GM21825 (cell line): ENCODE results near the gene CROCC2.

ENCODE experiments used
- ATAC-seq: cut with Tn5 transposase; IDR thresholded peaks from one replicate; pipeline ENCODE4 v1.9.1; 2021; ENCODE audit warnings: mild to moderate bottlenecking, moderate library complexity; ENCODE audit not compliant: unreplicated experiment

The CROCC2 gene

DNA sequence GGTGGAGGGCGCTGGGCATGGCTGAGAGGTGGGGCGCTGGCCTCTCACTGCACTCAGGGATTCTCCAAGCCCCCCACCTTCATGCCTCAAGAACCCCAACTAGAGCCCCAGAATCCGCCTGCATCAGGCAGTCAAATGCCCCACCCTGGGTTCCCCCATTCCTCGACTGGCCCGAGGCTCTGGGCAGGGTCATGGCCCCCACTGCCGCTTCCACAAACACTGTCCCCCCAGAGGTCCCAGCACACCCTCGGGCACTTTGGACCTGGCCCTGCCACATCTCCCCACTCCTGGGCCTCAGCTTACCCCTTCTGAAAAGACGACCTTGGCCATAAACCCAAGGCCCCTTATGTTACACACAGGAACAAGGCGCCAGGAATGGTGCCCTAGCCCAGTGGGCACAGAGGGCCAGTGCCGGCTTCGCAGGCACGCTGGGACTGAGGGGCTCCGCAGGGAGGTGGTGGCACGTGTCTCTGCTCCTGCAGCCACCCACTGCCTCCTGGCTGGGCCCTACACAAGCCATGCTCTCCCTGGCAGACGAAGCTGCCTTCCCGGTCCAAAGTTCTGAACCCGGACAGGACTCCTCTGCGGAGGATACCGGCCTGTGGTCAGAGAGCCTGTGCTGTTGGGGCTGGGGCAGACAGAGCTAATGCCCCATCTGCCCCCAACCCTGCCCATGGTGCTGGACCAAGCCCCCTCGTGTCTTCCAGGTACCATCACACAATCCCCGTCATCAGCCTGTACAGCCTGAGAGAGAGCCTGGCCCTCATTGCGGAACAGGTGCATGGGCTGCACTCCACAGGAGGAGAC is 30.7 kb upstream of the CROCC2 start:
- no peak for ATAC-seq

DNA sequence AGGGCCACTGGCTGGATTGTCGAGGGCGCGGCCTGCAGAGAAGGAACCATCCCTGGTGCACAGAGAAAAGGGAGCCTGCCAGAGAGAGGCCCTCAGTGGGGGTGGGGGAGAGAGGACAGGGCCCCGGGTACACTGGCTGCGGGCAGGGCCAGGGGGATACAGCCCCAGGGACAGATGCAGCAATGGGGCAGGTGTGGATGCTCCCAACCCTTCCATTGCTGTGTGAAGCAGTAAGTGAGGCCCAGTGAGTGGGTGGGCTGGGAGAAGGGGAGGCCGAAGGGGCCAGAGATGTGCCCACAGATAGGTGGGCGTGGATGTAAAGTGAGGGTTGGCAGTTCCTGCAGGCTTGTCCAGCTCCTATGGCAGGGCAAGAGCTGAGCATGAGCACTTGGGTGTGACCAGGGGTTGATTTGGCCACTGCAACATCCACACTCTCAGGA is 30.1 kb upstream of the CROCC2 start:
- ATAC-seq = no peak

DNA sequence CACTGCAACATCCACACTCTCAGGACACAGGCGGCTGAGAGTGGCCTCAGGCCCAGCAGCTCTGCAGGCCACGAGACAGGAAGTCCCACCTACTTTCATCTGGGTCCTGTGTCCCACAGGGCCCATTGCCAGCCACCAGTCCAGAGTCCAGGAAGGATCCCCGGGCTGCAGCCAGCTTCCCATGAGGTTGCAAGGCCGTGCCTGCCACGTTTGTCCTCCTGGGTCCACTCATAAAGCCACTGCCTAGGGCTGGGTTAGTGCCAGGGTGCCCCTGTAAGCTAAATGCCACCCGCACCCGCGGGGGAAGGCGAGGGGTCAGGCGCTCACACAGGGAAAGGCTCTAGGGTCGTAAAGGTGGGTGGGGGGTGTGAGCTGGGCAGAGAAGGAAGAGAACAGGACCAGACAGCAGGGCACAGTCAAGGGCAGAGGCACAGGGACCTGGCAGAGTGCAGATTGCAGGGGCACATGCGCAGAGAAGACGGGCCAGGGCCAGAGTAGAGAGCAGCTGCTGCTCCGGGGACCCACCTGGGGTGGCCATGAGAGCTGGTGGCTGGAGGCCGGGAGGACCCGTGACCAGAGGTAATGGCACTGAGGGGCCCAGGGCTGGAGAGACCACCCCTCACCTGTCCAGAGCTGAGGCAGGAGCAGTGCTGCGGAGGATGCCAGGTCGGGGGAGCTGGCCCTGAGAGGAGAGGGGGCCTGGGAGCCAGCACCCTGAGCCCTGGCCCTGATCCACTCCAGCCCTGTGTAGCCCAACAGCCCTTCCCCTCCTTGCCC is 29.5 kb upstream of the CROCC2 start:
- no peak for ATAC-seq

DNA sequence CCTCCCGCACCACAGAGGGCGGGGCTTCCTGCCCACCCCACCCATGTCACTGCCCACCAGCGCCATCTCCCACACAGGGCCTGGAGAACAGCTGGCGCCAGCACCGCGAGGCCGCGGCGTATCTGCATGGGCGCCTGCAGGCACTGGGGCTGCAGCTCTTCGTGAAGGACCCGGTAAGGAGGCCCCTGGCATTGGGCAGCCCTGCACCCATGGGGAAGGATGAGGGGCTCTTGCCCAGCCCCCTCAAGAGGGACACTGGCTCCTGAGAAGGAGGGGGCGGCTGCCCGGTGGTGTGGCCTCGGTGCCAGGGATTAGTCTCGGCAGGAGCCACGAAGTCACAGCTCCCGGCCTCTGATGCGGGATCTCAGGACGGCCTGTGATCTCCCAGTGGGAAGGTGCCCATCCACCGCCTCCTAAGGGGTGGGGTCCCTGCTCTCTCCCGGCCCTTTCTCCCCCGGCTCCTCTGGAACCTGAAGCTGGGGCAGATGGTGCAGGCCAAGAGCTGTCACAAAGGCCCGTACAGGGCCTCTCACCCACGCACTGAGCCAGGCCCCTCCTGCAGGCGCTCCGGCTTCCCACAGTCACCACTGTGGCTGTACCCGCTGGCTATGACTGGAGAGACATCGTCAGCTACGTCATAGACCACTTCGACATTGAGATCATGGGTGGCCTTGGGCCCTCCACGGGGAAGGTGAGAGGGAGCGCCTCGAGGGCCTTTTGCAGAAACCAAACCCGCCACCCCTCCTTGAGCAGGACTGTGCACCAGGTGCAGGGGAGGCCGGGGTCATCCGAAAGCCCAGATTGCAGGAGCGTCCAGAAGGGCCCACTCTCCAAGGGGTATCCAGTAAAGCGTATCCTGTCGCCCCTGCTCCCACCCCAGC is 28.4 kb upstream of the CROCC2 start:
- ATAC-seq = no peak

DNA sequence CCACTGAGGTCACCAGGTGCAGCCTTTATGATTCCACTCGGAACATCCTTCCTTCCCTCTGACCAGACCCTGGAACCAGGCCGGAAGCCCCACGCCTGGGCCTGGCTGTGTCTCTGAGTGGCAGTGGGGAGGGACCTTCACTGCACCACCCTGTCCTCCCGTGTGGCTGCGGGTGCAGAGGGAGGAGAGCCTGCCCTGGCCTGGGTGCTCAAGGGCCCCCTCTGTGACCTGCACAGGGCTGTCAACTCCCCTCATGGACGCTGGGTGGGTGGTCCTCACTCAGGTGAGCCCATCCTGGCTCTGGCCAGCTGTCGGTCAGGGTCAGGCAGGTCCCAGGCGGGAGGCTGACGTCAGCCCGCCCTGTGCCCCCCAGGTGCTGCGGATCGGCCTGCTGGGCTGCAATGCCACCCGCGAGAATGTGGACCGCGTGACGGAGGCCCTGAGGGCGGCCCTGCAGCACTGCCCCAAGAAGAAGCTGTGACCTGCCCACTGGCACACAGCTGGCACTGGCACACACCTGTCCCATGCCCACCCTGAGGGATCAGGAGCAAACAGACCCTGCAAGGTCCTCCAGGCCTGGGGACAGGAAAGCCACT is 27.7 kb upstream of the CROCC2 start:
- no peak for ATAC-seq

DNA sequence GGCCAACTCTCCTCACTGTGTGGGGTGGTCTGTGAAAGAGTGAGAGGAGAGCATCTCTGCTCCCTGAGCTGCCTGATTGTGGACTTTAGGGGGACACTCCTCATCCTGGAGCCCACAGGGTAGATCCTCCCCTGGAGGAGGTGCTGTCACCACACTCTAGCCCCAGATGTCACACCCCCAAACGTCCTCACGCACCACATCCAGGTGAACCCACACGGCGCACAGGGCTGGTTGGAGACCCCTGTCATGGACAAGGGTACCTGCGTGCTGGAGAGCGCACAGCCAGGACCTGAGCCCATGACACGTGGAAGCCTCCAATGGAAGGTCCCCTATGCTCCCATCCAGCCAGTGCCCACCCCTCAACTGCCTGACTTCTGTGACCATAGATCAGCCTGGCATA is 27.0 kb upstream of the CROCC2 start:
- ATAC-seq = no peak

DNA sequence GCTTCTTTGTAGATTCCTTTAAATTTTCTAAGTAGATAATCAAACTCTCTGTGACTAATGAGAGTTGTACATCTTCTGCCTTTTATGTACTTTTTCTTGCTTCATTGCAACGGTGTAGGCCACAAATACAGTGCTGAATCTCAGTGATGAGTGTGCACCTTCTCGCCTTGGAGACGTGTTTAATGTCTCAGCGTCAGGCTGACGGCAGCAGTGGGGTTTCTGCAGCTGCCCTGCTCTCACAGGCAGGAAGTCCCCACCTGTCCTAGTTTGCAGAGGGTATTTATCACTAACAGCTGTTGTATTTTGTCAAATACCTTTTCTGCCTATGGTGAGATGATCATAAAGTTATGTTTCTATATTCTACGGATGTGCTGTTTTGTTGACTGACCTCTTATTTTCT is 24.2 kb upstream of the CROCC2 start:
- ATAC-seq = no peak

DNA sequence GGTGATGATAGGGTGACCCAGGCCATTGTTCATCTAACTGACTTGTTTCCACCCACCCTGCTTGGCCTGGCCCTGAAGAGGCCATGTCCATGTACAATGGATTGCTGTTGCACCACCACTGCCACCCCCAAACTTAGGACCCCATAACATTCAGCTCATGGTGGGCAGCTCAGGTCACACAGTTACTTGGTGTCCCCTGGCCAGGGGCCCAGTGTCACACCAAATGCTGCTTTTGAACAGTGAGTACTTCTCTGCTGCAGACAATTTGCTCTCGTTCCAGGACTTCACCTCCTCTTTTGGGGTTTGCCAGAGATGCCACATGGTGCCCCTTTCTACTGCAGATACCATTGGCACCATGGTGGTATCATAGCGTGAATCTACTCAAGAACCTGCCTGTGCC is 21.9 kb upstream of the CROCC2 start:
- ATAC-seq = no peak

DNA sequence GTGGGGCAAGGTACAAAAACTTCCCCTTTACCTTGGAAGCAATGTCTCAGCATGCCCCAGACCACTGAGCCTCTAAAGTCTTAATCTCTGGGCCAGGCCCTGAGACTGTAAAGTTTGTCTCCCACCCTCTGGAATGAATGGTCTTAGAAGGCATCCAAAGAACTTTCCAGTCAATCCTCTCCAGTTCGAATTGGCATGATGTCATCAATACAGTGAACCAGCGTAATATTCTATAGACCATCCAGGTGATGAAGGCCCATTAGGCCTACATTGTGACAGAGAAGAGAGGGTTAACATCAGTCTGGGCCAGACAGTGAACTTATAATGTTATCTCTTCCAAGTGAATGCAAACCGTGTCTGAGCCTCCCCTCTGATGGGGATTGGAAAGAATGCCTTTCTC is 21.4 kb upstream of the CROCC2 start:
- no peak for ATAC-seq

DNA sequence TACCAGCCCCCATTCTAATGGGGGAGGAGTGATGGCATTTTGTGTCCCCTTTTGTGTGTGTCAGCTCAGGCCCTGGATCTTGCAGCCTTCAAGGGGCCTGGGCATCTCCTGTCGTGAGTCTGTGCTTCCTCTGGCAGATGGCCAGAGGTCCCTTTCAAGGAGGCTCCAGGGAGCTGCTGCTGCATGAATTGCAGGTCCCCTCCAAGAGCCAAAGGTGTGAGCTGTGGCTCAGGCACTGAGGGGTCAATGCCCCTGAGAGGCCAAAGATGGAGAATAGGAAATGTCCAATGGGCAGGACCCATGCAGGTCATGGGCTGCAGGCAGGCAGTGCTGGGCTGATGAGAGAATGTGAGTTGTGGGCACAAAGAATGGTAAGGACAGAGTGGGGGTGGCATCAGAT is 20.6 kb upstream of the CROCC2 start:
- no peak for ATAC-seq

DNA sequence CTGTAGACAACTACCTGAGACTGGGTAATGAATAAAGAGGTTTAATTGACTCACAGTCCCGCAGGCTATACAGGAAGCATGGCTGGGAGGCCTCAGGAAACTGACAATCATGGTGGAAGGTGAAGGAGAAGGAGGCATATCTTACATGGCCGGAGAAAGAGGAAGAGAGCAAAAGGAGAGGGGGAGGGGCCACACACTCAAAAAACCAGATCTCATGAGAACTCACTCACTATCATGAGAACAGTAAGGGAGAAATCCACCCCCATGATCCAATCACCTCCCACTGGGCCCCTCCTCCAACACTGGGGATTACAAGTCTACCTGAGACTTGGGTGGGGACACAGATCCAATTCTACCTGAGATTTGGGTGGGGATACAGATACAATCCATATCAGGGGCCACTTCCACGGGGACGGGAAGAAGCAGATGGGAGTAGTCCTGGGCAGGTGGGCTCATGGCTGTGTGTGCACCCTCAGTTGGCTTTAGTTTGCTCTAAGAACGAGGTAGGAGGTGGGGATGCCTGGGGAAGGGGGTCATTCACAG is 20.0 kb upstream of the CROCC2 start:
- ATAC-seq = no peak

DNA sequence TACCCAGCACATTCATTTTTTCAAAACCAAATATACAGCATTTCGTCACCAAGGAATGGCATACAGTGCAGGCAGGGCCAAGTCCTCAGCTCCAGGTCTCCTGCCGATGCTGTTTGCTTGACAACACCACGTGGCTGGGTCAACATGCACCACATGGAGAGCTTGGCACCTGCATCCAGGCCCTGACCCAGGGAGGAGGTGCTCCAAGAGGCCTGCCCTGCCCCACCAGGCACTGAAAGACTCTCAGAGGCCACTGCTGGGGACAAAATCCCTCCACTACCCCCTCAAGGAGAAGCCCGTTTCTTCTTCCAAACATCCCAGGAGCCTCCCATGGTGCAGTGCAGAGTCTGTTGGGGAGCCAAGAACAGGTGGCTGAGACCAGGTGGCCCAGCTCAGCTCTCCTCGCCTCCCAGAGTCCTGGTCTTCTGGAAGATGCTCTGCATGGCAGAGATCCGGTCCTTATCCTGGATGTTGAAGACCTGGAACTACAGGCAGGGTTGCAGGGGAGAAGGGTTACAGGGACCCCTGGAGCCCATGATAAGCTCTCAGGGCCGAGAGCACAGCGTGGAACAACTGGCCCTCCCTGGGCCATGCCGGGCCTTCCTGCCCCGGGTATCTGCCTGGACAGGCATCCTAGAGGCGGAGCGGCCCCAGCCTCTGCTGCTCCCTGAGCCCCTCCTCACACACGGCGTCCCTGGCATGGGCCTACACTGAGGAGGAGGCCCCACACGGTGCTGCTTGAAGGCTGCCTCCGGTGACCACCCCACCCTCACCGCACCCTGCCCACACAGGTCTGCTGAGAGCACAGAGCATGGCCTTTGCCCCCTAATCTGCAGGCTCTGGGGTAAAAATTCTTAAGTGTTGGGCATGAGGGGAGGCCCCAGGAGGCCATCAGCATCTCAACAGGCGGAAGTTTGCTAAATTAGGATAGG is 19.2 kb upstream of the CROCC2 start:
- no peak for ATAC-seq

DNA sequence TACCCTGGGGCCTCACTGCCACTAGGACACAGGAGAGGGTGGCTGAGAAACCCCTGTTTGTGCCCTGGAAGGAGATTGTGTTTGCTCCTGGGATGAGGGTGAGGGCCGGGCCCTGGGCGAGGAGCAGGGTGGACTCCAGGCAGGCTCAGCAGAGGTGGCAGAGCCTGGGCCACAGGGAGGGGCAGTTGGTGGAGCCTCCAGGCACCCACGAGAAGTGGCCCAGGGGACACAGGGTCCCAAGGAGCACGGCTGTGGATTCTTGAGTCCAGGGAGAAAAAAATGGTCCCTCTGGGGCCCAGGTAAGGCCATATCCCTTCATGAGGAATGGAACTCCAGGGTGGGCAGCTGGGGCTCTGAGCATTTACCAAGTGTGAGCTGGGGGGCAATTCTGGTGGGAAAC is 18.5 kb upstream of the CROCC2 start:
- ATAC-seq = no peak

DNA sequence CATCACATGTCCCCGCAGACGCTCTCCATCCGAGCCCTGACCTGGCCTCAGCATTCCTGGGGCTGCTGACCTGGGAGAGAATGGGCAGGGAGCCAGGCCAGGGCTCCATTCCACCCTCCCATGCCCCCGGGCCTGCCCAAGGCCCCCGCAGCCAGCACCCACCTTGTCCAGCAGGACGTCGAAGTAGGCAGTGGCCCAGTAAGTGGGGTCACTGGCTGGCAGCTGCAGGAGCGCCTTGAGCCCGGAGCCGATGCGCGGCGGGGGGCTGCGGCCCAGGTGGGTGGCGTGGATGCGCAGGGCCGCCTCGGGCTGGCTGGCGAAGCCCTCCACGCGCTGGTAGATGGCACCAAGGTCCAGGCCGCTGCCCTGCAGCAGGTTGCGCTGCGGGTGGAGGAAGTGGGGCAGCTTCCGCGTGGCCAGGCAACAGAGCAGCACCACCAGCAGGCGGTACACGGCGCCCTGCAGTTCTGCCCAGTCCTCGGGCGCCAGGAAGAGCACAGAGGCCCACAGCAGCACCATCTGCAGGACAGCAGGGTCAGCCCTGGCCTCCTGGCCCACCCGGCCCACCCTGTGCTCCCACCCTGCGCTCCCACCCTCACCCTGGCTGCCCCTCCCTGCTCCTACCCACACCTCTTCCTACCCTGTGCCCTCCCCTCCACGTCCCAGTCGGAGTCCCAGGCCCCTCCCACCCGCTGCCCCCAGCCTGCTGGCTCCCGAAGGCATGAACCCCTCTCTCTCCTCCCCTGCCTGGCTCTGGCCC is 17.8 kb upstream of the CROCC2 start:
- no peak for ATAC-seq

DNA sequence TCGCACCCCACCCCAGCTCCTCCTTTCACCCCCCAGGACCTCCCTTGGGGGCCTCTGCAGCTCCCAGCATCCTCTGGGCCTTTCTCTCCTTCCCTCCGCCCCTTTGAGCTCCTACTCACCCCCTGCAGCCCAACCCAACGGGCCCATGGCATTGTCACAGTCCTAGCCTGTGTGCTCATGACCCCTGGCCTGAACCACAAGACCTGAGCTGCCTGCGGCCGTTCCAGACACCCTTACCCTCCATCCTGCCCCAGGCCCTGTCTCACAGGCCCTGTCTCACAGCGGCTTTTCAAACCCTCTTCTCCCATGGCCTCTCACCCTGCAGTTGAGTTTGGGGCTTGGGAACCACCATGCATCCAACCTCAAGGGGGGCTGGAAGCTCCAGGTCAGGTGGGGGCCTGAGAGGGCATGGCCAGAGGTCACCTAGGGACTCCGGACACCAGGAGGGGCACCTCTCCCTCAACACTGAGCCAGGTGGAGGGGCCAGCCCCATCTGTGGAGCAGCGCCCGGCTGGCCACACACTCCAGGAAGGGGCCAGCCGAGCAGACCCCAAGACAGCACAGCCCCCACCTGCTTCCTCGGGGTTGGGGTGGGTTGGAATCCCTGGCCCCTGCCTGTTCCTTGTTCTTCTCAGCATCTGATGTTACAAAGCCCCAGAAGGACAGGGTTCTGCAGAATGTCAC is 17.1 kb upstream of the CROCC2 start:
- ATAC-seq = no peak

DNA sequence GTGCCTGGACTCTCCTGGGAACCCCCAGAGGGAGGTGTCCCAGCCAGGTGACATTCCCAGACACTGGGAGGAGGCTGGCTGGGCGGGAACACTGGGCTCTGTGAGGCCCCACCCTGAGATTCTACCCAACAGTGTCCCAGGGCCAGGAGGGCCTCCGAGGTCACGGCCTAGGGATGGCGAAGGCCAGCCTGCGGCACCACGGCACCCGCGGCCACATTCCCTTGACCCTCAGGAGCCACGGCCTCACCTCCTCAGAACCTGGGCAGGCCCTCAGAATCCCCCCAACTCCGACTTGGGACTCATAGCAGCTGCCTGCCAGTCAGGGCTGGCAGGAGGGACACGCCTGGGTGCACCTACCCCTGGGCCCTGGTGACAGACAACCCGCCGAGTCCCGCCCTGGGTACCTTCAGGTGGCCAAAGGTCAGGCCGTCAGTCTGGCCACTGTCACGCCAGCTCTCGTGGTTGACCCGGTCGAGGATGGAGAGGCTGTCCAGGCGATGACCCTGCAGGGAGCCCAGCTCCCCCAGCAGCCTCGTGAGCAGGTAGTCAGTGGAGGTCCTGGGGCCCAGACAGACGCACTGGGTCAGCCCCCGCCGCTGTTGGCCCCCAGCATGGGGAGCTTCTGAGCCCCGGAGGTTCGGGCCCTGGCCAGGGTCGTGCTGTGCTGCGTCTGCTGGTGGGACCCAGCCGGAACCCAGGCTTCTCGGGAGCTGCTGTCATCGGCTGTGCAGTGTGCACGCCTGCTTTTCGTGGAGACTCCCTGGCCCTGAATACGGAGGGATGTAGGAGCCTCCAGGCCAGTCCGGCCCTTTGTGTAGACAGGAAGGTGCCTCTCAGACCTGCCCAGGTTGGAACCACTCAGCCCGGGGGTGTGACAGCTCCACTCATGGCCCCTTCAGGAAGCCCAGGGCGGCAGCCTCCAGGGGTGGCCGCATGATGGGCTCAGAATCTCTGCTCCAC is 16.3 kb upstream of the CROCC2 start:
- no peak for ATAC-seq

DNA sequence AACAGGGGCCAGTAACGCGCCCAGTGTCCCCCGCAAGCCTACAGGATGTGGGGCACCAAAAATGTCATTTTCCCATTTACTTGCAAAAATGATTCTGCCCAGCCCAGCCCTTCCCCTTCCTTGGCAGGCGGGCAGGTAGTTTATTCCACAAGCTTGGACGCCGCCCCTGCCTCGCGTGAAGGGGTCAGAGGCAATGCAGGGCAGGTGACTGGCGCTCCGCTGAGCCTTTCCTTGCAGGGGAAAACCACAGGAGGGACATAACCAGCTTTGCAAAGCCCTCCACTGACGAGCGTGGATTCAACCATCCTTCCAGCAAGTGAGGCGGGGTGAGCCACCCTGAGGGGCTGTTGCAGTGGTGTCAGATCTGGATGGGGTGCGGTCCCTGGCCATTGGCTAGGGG is 15.4 kb upstream of the CROCC2 start:
- ATAC-seq = no peak
